HK-2 (cell line): ENCODE measurements around the gene MYO3B.
"Not testable (repeated sequence)": the region's sequence is repeated elsewhere in the genome, so short reads cannot be mapped to it uniquely, and the experiment has no call there.

ENCODE experiments used
- DNase-seq: peaks from one replicate; pipeline ENCODE4 v3.0.0-alpha.2; 2018; ENCODE audit not compliant: unreplicated experiment

MYO3B gene

DNA sequence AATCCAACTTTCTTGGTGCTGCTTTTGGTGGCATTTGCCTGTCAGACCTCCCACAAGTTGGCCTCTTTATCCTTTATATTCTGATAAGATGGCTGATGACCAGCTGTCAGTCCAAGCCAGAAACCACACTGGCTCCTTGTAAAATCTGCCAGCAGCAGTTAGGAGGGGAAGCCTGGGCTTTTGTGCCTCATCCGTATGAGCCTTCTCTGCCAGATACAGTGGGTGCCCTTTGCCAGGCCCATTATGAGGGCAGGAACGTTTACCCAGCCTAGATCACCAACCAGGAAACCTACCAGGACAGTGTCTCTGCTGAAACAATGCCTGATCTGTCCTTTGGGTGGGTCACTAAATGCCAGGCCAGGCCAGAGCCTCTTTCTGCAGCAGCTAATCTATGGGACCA, 334.3 kb downstream of the MYO3B start:
- DNase-seq: no peak

DNA sequence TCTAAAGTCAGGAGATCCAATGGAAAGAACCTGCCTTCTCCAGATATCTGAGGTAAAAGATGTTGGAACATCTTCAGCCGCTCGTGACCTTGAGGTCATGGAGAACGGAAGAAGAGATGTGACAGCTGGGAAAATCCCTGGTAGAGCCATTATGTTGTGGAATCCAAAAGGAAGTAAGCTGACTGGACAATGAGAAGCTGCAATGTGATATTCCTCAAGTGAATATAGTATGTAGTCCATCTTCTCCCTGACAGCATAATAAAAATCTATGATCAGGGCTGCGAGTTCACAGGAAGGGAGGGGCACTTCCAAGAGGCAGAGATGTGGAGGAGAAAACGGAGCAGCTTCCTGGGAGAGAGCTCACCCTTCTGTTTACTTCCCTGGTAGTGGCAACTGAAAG, 336.2 kb downstream of the MYO3B start:
- no peak for DNase-seq

DNA sequence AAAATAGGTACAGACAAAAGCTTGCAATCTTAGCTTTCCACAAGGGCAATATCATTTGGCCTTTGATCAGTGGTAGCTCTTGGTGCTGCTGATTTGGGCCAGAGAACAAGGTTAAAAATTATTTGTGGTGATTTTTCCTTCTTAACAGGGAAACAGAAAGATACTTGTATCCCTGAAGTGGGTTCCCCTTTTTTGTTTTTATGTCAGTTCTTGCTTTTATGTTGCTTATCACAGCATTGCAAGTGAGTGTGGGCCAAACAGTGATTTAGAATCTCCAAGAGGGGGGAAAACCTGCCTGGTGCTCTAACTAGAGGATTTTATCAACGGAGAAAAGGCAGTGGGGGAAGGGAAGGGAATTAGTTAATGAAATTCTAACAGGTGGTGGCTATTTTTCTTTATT, 339.6 kb downstream of the MYO3B start:
- no peak for DNase-seq

DNA sequence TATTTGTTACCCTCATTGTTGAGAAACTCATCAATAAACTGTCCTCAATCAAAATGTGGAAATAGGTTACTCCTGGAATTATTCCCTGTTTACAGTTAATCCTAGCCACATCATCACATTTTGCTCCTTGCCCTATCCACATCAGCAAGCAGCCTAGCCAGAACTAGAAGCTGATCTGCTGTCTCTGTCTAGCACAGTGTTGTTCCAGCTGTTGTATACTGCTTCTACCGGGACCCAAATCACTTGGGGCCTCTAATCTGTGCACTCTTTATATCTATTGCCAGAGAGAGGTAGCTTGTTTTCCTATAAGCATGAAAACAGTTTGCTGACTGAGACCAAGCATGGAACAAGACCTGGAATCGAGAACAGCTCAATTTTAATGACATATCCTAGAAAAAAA, 341.0 kb downstream of the MYO3B start:
- DNase-seq: no peak

- DNase-seq: no peak
Measured at GRCh38 chr2:170521299-170521698, 343.4 kb downstream of the MYO3B start.

DNA sequence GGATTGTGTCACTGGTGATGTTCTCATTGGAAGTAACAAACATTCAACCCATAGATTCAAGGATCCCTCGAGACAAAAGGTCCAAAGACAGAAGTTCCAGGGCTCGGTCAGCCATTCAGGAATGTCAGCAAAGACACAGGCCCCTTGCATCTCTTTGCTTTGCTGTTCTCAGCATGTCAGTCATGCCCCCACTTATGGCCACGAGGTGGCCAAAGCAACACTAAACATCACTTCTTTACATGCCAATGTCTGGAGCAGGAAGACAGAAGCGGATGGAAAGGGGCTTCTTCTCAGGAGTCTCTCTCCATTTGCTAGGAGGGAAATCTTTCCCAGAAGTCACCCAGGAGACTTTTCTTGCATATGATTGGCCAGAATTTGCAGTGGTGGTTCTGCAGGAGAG, 345.6 kb downstream of the MYO3B start:
- no peak for DNase-seq

DNA sequence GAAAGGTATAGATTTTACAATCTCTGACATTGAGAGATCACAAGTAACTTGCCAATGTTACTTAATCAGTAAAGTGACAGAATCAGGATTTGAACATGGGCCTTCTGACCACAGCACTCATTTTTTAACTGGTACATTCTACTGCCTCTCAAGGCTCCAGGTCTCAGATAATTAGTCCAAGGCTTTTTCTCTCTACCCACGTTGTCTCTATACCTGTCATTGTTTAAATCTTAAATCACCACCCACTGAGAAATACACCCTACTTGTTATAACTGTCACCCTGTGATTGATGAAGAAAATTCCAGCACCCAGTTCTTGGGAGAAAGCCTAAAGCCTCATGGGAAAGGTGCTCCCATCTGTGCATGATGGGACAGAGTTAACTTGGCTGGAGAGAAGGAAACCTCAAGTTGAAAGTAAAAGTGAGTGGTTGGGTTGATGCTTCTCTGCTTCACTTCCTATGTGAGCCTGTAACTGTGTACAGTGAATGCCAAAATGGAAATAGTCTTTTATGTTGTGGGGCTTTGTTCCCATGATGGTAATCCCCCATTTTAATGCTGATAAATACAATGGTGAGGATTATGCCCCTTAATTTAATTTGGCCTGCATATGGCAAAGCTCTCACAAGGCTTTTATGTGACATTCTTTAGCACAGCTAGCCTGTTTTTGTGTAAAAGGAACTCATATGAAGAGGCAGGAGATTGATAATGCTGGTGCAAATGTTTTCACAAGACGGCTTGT, 347.1 kb downstream of the MYO3B start:
- DNase-seq: peak; percentile 10

DNA sequence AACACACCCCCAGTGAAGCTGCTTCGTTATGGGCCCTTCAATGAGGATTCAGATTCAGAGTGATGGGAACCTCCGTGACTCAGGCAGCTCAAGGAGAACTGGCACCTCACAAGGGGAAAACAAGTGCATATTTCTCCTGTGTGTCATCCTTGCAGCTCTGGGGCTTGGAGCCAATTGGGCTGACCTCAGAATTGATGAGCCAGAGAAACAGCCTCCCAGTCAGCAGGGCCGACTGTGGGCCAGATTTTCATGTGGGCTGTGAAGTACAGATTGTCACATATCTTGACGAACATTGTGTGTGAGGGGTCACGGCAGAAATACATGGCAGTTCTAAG, 347.6 kb downstream of the MYO3B start:
- peak; percentile 87 for DNase-seq

- no peak for DNase-seq
Measured at GRCh38 chr2:170530284-170530745, 352.4 kb downstream of the MYO3B start.

DNA sequence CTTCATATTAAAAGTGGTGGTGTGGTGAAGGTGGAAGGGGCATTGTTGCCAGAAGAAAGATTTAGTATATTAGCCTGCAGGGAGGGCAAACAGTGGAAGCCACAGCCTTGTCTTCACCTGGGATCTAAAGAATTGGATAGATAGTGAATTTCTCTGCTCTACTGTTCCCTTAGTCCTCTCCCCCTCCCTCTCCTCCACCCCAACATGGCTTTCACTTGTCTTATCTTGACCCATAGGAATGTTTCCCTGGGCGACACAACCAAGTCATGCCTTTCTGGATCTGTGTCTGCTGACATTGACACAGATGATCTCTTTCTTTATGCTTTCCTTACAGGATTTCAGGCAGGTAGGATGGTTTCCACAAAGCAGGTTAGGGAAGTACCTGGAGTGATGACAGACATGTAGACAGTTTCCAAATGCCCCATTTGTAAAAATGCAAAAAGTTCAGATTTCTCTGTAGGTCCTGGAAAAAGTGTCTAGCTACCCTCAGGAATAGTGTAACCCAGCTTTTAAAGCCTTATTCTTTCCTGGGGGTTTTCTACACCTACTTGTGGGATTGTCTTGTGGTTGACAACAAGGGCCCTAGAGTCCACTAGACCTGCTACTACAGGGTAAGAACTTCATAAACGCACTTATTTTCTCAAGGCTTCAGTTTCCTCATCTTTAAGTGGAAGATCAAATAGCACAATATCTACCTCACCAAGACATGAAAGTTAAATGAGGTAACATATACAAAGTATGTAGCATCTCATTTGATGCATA, 353.0 kb downstream of the MYO3B start:
- no peak for DNase-seq

GRCh38 chr2:170531876-170532275, 353.9 kb downstream of the MYO3B start:
- no peak for DNase-seq

DNA sequence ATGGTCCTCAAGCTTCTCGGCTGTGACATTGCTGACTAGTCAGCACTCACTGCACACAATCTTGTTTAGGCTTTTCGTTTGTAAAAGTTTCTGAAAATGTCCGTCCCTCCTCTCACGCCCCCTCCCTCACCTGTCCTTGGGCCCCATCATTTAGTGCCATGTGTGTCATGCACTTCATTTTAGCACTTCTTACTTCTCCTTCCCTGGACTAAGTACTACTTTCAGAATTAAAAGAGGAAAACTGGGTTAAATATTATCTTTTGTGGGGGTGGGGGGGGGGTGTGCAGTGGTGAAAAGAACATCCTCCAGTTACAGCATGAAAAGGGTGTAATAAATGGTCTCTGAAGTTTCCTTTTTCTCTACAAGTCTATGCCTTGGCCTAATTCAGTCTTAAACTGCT, 355.2 kb downstream of the MYO3B start:
- DNase-seq: no peak

DNA sequence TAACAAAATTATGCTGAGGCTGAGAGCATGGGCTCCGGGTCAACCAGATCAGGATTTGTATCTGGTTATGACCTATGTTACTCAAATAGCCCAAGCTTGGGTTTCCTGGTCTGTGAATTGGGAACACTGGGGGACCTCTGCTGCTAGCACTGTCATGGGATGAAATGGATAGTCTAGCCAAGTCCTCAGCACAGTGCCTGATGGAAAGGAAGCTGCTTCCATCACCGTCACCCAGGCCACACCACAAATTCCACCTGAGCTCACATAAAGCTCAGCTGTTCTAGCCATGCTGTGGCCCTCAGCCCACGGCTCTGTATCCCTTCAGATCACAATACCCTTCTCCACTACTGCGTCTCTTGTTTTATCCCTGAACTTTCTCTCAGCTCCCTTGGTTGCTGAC, 357.6 kb downstream of the MYO3B start:
- DNase-seq: no peak

DNA sequence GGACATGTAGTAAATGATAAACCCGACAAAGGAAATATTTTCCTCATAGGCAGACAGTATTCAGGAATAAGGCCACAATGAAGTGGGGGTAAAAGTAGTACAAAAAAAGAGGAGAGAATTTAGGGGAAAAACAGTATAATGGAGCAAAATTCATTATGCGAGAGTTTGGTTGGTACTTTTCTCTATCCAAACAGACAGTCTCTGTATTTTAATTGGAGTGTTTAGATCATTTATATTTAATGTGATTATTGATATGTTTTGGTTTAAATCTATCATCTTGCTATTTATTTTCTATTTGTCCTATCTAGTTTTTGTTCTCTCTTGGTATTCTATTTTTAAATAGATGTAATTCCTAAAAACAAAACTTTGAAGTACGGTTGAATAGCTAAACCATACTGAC, 366.9 kb downstream of the MYO3B start:
- DNase-seq: no peak

DNA sequence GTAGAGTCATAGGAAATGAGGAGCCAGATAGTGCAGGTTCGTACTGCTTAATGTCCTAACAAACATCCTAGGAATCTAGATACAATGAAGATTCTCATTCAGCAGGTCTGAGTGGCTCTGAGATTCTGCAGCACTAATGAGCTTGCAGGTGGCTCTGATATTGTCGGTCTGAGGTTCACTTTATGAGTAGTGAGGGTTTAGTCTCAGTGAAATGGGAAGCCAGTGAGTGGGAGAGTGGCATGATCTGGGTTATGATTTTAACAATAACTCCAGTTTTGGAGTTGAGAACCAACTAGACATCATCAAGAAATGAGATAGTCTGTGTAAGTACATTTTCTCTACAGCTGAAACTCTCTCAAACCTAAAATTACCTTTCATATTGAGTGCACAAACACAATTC, 370.4 kb downstream of the MYO3B start:
- no peak for DNase-seq

DNA sequence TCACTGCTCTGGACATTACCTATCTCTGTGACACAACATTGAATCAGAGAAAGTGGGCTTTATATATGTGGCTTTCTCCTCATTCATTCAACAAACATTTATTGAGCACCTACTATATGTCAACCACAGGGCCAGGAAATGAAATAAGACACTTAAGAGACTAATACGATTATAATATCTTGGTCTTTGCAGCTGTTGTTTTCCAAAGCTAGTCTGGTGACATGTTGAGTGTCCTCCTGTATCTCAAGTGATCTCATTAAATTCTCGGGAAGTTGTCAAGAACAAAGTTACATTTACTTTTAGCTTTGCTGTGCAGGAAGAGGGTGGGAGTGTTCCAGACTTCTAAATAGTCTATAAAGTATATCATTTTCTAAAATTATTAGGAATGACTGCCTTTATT, 372.6 kb downstream of the MYO3B start:
- no peak for DNase-seq

- DNase-seq: not testable (repeated sequence)
Measured at GRCh38 chr2:170551899-170552298, 374.0 kb downstream of the MYO3B start.

- DNase-seq: no peak
Measured at GRCh38 chr2:170553748-170554147, 375.8 kb downstream of the MYO3B start.

GRCh38 chr2:170554278-170554955, 376.5 kb downstream of the MYO3B start:
- no peak for DNase-seq

DNA sequence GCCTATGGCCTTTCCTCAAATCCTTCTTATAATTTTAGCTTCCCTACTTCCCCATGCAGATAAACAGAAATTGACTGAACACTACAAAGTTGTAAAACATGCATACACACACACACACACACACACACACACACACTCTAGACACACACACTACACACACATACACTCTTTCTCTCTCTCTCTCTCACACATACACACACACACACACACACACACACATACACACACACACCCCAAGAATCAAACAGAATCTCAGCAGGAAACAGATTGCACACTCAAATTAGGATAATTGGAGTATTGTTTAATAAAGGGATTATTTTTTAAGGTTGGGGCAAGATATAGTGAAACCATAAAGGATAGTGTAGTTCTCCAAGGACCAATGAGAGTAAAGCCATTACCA, 385.0 kb downstream of the MYO3B start:
- no peak for DNase-seq

DNA sequence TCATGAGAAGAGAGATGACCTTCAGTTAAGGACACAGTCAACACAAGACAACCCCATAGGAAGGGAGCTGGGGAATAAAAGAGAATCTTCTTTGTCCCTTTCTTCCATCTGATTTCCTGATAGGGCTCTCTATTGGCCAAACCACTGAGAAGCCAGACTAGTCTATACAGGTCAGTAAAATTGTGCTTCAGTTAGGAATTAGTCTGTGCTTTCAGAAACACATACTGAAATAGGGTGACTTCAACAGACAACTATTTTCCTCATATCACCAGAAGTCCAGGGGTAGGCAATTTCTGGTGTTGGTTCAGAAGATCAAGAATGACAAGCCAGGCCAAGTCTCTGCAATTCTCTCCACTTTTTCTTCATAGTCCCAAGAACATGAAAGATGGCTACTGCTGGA, 385.5 kb downstream of the MYO3B start:
- DNase-seq: no peak

DNA sequence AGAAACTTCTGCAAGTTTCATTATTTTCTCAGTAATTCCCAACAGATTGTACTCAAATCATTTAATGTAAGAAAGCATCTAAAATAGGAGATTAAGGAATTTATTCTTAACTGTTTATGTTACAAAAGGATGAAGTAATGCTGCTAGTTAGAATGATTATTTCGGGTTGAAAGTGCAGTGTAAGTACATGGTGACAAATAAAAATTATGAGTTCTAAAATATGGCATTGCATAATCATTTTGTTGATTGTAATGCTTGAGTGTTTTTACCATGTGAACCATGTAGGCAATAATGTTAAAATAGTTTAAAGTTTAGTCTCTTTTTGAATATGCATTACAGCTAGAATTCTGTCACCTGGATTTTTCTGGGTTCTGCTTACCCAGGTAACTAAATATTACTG, 388.2 kb downstream of the MYO3B start:
- DNase-seq: no peak

- DNase-seq: no peak
Measured at GRCh38 chr2:170567429-170567828, 389.5 kb downstream of the MYO3B start.
